WTC11 (cell line): Measurements from ENCODE around the gene CACNA1E. TPM values are rescaled to one million over a fixed set of nuclear protein-coding genes. Genes with fewer than 3 reads are reported as not detected.

Source experiments
- ATAC-seq: fragments of 200-7000 bp; cut with Tn5 transposase; 2 replicates; pipeline ENCODE4 v1.10.0; 2021; ENCODE audit warnings: mild to moderate bottlenecking, moderate library complexity
- CTCF ChIA-PET: fragments of 300-600 bp; sonication (Branson Sonifier 250); formaldehyde crosslinking; loops from one replicate; lab custom pipeline; 2021; ENCODE audit warnings: antibody characterized with exemption; lab: Charles Lee
- POLR2A ChIA-PET: fragments of 350-600 bp; sonication (Branson Sonifier 250); formaldehyde crosslinking; loops from one replicate; lab custom pipeline; 2021; ENCODE audit warnings: antibody characterized with exemption; lab: Charles Lee
- DNase-seq: peaks from one replicate; pipeline ENCODE4 v3.0.0; 2021; ENCODE audit warnings: low spot score
- H3K27ac Mint-ChIP-seq: 2 replicates; pipeline ENCODE4 v1.8.0; 2021; ENCODE audit warnings: mixed read lengths
- H3K27me3 Mint-ChIP-seq: 2 replicates; pipeline ENCODE4 v1.8.0; 2021; ENCODE audit warnings: low read depth, mild to moderate bottlenecking, moderate library complexity, mixed read lengths
- H3K36me3 Mint-ChIP-seq: 2 replicates; pipeline ENCODE4 v1.8.0; 2021; ENCODE audit warnings: mixed read lengths
- H3K4me1 Mint-ChIP-seq: 2 replicates; pipeline ENCODE4 v1.8.0; 2022; ENCODE audit warnings: mixed read lengths
- H3K4me3 Mint-ChIP-seq: 2 replicates; pipeline ENCODE4 v1.8.0; 2021; ENCODE audit warnings: mild to moderate bottlenecking, moderate library complexity, mixed read lengths
- H3K9me3 Mint-ChIP-seq: 2 replicates; pipeline ENCODE4 v1.8.0; 2021; ENCODE audit warnings: mixed read lengths
- CBFB ChIP-seq: sonication (generic); formaldehyde crosslinking; IDR thresholded peaks from 2 replicates; pipeline ENCODE4 v1.8.1; 2022; ENCODE audit warnings: mild to moderate bottlenecking, low read depth, missing genetic modification reagents
- CREB1 ChIP-seq: sonication (generic); formaldehyde crosslinking; IDR thresholded peaks from 2 replicates; pipeline ENCODE4 v1.8.0; 2023; ENCODE audit warnings: mild to moderate bottlenecking, missing genetic modification reagents
- ELF4 ChIP-seq: sonication (generic); formaldehyde crosslinking; IDR thresholded peaks from 2 replicates; pipeline ENCODE4 v1.8.1; 2022; ENCODE audit warnings: low read depth, mild to moderate bottlenecking, moderate library complexity, missing genetic modification reagents
- FOXP1 ChIP-seq: sonication (generic); formaldehyde crosslinking; IDR thresholded peaks from 2 replicates; pipeline ENCODE4 v1.8.0; 2022; ENCODE audit warnings: missing genetic modification reagents, mild to moderate bottlenecking, moderate library complexity, borderline replicate concordance
- HMGA2 ChIP-seq: fragments of 250-450 bp; sonication (Bioruptor Pico); IDR thresholded peaks from 2 replicates; pipeline ENCODE4 v1.4.0; 2021; ENCODE audit warnings: mild to moderate bottlenecking, moderate library complexity
- NR2C2 ChIP-seq: sonication (generic); formaldehyde crosslinking; IDR thresholded peaks from 2 replicates; pipeline ENCODE4 v1.8.0; 2022; ENCODE audit warnings: mild to moderate bottlenecking, missing genetic modification reagents
- NR3C1 ChIP-seq: sonication (generic); formaldehyde crosslinking; conservative IDR thresholded peaks from 2 replicates; pipeline ENCODE4 v1.8.1; 2023; ENCODE audit warnings: low read depth, mild to moderate bottlenecking, missing genetic modification reagents
- OVOL2 ChIP-seq: fragments of 250-450 bp; sonication (Bioruptor Pico); IDR thresholded peaks from 2 replicates; pipeline ENCODE4 v1.9.0; 2021; ENCODE audit warnings: mild to moderate bottlenecking, borderline replicate concordance
- RORB ChIP-seq: fragments of 250-450 bp; sonication (Bioruptor Pico); IDR thresholded peaks from 2 replicates; pipeline ENCODE4 v1.9.0; 2021; ENCODE audit warnings: mild to moderate bottlenecking
- ZNF219 ChIP-seq: sonication (generic); formaldehyde crosslinking; IDR thresholded peaks from 2 replicates; pipeline ENCODE4 v1.8.0; 2023; ENCODE audit warnings: missing genetic modification reagents, mild to moderate bottlenecking, borderline replicate concordance
- ZNF232 ChIP-seq: sonication (generic); formaldehyde crosslinking; IDR thresholded peaks from 2 replicates; pipeline ENCODE4 v1.8.0; 2022; ENCODE audit warnings: mild to moderate bottlenecking, missing genetic modification reagents
- ZNF317 ChIP-seq: sonication (generic); formaldehyde crosslinking; IDR thresholded peaks from 2 replicates; pipeline ENCODE4 v1.8.1; 2023; ENCODE audit warnings: low read depth, mild to moderate bottlenecking, moderate library complexity, missing genetic modification reagents, borderline replicate concordance
- total RNA-seq: library from RNA; stranded (reverse); gene quantifications from 3 replicates; pipeline ENCODE4 v1.2.3, GENCODE V29; 2021
- TF ChIP-seq, protein P1 (sequence below): sonication (generic); formaldehyde crosslinking; IDR thresholded peaks from 2 replicates; pipeline ENCODE4 v1.8.1; 2023; ENCODE audit warnings: mild to moderate bottlenecking, missing genetic modification reagents, moderate library complexity
- TF ChIP-seq, protein P2 (sequence below): sonication (generic); formaldehyde crosslinking; IDR thresholded peaks from 2 replicates; pipeline ENCODE4 v1.8.0; 2022; ENCODE audit warnings: mild to moderate bottlenecking, missing genetic modification reagents
- TF ChIP-seq, protein P3 (sequence below): sonication (generic); formaldehyde crosslinking; IDR thresholded peaks from 2 replicates; pipeline ENCODE4 v1.8.1; 2022; ENCODE audit warnings: mild to moderate bottlenecking, missing genetic modification reagents, moderate library complexity, borderline replicate concordance
- TF ChIP-seq, protein P4 (sequence below): sonication (generic); formaldehyde crosslinking; IDR thresholded peaks from 2 replicates; pipeline ENCODE4 v1.8.0; 2022; ENCODE audit warnings: mild to moderate bottlenecking, missing genetic modification reagents
- TF ChIP-seq, protein P5 (sequence below): sonication (generic); formaldehyde crosslinking; IDR thresholded peaks from 2 replicates; pipeline ENCODE4 v1.8.1; 2023; ENCODE audit warnings: mild to moderate bottlenecking, missing genetic modification reagents, borderline replicate concordance
- TF ChIP-seq, protein P6 (sequence below): fragments of 200-600 bp; IDR thresholded peaks from 2 replicates; pipeline ENCODE4 v1.8.0; 2022; ENCODE audit warnings: antibody characterized with exemption
- TF ChIP-seq, protein P7 (sequence below): sonication (generic); formaldehyde crosslinking; IDR thresholded peaks from 2 replicates; pipeline ENCODE4 v1.8.0; 2023; ENCODE audit warnings: missing genetic modification reagents, mild to moderate bottlenecking, borderline replicate concordance

The CACNA1E gene
- total RNA-seq, 1 experiment from 2014 or later, result 0.63 TPM

DNA sequence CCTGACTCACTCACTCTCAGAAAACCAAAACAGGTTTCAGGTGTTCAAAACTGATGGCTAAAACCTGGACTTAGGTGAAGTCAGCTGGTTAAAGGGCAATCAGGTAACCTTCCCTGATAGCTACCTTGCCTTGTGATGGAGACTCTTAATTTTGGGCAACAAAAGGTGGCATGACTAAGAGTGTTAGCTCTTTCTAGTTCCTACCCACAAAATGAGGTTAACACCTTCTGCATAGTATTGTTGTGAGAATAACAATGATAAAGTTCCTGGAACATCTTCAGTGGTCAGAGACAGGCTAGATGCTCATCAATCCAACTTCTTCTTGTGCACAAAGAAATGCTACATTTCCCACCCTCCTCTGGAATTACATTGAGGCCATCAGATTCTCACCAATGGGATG, 363.4 kb downstream of the CACNA1E start:
- DNase-seq, result no peak
- ATAC-seq, result no peak
- no peak for TF ChIP-seq CREB1
- TF ChIP-seq NR2C2 (CRISPR knock-in tag), result no peak
- TF ChIP-seq, all 79 proteins: peak for 0
- Mint-ChIP-seq H3K9me3 (peaks cover 19% of the 10 kb centered on the region), H3K4me3 (no peak overlapping the region), H3K4me1 (no peaks in the 10 kb centered on the region), H3K27ac (no peak overlapping the region), H3K27me3 (no peaks in the 10 kb centered on the region), H3K36me3 (no peaks in the 10 kb centered on the region)
- CTCF ChIA-PET, result no interaction called here
- POLR2A ChIA-PET, result no interaction called here

DNA sequence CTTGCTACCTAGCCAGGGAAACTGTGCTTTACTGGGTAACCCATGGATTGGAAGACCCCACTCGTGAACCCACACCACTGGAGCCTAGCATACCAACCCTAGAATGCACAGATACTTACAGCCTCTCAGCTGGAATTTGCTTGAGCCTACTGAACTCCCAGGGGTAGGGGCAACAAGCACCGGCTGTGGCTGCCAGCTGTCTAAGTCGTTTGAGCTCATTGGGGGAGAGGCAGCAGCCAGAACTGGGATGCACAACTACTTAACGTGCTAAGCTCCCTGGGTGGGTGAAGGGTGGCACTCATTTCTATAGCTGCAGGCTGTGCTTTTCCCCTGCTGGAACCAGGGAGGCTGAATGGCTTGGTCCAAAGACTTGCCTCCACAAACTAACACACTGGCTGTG, 365.8 kb downstream of the CACNA1E start:
- Mint-ChIP-seq H3K4me1 (no peaks in the 10 kb centered on the region), H3K9me3 (peaks cover 40% of the 10 kb centered on the region), H3K36me3 (peaks cover 11% of the 10 kb centered on the region), H3K27me3 (peaks cover 5% of the 10 kb centered on the region; the same call in 1 of the 2 replicates), H3K27ac (no peak overlapping the region), H3K4me3 (no peak overlapping the region)
- DNase-seq (no peak), ATAC-seq (no peak)
- ChIA-PET CTCF (interaction anchor here (1.1 kb wide), 1 partner anchor 88 kb away, joined by 4 read pairs; no protein-coding TSS in a partner anchor), POLR2A (no interaction called here)
- no peak for TF ChIP-seq CBFB (CRISPR knock-in tag)
- no peak for TF ChIP-seq ZNF232 (CRISPR knock-in tag)
- TF ChIP-seq, protein P1, sequence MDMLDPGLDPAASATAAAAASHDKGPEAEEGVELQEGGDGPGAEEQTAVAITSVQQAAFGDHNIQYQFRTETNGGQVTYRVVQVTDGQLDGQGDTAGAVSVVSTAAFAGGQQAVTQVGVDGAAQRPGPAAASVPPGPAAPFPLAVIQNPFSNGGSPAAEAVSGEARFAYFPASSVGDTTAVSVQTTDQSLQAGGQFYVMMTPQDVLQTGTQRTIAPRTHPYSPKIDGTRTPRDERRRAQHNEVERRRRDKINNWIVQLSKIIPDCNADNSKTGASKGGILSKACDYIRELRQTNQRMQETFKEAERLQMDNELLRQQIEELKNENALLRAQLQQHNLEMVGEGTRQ (CRISPR knock-in tag), result no peak
- TF ChIP-seq, protein P2, sequence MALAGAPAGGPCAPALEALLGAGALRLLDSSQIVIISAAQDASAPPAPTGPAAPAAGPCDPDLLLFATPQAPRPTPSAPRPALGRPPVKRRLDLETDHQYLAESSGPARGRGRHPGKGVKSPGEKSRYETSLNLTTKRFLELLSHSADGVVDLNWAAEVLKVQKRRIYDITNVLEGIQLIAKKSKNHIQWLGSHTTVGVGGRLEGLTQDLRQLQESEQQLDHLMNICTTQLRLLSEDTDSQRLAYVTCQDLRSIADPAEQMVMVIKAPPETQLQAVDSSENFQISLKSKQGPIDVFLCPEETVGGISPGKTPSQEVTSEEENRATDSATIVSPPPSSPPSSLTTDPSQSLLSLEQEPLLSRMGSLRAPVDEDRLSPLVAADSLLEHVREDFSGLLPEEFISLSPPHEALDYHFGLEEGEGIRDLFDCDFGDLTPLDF, result no peak
- no peak for TF ChIP-seq RORB (CRISPR knock-in tag)
- TF ChIP-seq OVOL2 (CRISPR knock-in tag), result no peak
- no peak for TF ChIP-seq FOXP1 (CRISPR knock-in tag)
- no peak for TF ChIP-seq ZNF317 (CRISPR knock-in tag)
- TF ChIP-seq, protein P3, sequence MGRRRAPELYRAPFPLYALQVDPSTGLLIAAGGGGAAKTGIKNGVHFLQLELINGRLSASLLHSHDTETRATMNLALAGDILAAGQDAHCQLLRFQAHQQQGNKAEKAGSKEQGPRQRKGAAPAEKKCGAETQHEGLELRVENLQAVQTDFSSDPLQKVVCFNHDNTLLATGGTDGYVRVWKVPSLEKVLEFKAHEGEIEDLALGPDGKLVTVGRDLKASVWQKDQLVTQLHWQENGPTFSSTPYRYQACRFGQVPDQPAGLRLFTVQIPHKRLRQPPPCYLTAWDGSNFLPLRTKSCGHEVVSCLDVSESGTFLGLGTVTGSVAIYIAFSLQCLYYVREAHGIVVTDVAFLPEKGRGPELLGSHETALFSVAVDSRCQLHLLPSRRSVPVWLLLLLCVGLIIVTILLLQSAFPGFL (CRISPR knock-in tag), result no peak
- TF ChIP-seq, protein P4, sequence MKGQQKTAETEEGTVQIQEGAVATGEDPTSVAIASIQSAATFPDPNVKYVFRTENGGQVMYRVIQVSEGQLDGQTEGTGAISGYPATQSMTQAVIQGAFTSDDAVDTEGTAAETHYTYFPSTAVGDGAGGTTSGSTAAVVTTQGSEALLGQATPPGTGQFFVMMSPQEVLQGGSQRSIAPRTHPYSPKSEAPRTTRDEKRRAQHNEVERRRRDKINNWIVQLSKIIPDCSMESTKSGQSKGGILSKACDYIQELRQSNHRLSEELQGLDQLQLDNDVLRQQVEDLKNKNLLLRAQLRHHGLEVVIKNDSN (CRISPR knock-in tag), result no peak
- TF ChIP-seq NR3C1, result no peak
- TF ChIP-seq, protein P5, sequence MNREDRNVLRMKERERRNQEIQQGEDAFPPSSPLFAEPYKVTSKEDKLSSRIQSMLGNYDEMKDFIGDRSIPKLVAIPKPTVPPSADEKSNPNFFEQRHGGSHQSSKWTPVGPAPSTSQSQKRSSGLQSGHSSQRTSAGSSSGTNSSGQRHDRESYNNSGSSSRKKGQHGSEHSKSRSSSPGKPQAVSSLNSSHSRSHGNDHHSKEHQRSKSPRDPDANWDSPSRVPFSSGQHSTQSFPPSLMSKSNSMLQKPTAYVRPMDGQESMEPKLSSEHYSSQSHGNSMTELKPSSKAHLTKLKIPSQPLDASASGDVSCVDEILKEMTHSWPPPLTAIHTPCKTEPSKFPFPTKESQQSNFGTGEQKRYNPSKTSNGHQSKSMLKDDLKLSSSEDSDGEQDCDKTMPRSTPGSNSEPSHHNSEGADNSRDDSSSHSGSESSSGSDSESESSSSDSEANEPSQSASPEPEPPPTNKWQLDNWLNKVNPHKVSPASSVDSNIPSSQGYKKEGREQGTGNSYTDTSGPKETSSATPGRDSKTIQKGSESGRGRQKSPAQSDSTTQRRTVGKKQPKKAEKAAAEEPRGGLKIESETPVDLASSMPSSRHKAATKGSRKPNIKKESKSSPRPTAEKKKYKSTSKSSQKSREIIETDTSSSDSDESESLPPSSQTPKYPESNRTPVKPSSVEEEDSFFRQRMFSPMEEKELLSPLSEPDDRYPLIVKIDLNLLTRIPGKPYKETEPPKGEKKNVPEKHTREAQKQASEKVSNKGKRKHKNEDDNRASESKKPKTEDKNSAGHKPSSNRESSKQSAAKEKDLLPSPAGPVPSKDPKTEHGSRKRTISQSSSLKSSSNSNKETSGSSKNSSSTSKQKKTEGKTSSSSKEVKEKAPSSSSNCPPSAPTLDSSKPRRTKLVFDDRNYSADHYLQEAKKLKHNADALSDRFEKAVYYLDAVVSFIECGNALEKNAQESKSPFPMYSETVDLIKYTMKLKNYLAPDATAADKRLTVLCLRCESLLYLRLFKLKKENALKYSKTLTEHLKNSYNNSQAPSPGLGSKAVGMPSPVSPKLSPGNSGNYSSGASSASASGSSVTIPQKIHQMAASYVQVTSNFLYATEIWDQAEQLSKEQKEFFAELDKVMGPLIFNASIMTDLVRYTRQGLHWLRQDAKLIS (CRISPR knock-in tag), result no peak
- TF ChIP-seq, protein P6, sequence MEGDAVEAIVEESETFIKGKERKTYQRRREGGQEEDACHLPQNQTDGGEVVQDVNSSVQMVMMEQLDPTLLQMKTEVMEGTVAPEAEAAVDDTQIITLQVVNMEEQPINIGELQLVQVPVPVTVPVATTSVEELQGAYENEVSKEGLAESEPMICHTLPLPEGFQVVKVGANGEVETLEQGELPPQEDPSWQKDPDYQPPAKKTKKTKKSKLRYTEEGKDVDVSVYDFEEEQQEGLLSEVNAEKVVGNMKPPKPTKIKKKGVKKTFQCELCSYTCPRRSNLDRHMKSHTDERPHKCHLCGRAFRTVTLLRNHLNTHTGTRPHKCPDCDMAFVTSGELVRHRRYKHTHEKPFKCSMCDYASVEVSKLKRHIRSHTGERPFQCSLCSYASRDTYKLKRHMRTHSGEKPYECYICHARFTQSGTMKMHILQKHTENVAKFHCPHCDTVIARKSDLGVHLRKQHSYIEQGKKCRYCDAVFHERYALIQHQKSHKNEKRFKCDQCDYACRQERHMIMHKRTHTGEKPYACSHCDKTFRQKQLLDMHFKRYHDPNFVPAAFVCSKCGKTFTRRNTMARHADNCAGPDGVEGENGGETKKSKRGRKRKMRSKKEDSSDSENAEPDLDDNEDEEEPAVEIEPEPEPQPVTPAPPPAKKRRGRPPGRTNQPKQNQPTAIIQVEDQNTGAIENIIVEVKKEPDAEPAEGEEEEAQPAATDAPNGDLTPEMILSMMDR, result no peak
- TF ChIP-seq ELF4, result no peak
- TF ChIP-seq, protein P7, sequence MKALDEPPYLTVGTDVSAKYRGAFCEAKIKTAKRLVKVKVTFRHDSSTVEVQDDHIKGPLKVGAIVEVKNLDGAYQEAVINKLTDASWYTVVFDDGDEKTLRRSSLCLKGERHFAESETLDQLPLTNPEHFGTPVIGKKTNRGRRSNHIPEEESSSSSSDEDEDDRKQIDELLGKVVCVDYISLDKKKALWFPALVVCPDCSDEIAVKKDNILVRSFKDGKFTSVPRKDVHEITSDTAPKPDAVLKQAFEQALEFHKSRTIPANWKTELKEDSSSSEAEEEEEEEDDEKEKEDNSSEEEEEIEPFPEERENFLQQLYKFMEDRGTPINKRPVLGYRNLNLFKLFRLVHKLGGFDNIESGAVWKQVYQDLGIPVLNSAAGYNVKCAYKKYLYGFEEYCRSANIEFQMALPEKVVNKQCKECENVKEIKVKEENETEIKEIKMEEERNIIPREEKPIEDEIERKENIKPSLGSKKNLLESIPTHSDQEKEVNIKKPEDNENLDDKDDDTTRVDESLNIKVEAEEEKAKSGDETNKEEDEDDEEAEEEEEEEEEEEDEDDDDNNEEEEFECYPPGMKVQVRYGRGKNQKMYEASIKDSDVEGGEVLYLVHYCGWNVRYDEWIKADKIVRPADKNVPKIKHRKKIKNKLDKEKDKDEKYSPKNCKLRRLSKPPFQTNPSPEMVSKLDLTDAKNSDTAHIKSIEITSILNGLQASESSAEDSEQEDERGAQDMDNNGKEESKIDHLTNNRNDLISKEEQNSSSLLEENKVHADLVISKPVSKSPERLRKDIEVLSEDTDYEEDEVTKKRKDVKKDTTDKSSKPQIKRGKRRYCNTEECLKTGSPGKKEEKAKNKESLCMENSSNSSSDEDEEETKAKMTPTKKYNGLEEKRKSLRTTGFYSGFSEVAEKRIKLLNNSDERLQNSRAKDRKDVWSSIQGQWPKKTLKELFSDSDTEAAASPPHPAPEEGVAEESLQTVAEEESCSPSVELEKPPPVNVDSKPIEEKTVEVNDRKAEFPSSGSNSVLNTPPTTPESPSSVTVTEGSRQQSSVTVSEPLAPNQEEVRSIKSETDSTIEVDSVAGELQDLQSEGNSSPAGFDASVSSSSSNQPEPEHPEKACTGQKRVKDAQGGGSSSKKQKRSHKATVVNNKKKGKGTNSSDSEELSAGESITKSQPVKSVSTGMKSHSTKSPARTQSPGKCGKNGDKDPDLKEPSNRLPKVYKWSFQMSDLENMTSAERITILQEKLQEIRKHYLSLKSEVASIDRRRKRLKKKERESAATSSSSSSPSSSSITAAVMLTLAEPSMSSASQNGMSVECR (CRISPR knock-in tag), result no peak
- TF ChIP-seq ZNF219, result no peak
- TF ChIP-seq HMGA2 (CRISPR knock-in tag), result no peak
